GM10266 (cell line): Measurements from ENCODE around the gene SPRED1.

Source experiments
- DNase-seq: peaks from one replicate; pipeline ENCODE4 v3.0.0; 2012; ENCODE audit errors: extremely low spot score
- TF ChIP-seq, protein P1 (sequence below): IDR thresholded peaks from 2 replicates; pipeline ENCODE4 v1.5.1; 2012; ENCODE audit warnings: mild to moderate bottlenecking, low read depth; ENCODE audit not compliant: control insufficient read depth, insufficient read depth; ENCODE audit errors: missing control alignments

SPRED1 gene

DNA sequence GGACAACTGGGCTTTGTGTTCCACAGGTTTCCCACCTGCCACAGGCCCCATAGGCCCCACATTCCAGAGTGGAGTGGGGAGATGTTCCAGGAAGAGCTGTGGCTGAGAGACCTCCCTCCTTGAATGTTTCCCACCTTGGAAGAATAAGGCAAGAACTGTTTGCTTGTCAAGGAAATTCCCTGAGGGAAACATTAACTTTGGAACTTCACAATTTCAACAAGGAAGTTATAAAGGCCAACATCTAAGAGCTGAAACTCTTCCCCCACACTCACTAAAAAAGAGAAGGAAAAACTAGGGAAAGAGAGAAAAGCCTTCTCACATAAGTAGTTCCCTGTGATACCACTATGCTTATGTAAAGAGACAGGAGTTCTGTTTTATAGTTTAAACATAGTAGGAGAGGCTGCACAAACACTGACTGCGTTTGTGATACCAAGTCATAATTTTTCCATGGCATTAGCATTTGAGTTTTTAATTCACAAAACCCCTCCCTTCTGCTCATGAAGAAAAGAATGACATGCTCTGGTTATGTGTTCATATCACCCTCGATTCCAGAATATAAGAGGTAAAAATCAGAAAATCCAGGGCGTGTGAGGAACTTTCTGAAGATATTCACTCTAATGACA is 39.8 kb upstream of the SPRED1 start:
- no peak for DNase-seq
- TF ChIP-seq, protein P1, sequence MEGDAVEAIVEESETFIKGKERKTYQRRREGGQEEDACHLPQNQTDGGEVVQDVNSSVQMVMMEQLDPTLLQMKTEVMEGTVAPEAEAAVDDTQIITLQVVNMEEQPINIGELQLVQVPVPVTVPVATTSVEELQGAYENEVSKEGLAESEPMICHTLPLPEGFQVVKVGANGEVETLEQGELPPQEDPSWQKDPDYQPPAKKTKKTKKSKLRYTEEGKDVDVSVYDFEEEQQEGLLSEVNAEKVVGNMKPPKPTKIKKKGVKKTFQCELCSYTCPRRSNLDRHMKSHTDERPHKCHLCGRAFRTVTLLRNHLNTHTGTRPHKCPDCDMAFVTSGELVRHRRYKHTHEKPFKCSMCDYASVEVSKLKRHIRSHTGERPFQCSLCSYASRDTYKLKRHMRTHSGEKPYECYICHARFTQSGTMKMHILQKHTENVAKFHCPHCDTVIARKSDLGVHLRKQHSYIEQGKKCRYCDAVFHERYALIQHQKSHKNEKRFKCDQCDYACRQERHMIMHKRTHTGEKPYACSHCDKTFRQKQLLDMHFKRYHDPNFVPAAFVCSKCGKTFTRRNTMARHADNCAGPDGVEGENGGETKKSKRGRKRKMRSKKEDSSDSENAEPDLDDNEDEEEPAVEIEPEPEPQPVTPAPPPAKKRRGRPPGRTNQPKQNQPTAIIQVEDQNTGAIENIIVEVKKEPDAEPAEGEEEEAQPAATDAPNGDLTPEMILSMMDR, result no peak

DNA sequence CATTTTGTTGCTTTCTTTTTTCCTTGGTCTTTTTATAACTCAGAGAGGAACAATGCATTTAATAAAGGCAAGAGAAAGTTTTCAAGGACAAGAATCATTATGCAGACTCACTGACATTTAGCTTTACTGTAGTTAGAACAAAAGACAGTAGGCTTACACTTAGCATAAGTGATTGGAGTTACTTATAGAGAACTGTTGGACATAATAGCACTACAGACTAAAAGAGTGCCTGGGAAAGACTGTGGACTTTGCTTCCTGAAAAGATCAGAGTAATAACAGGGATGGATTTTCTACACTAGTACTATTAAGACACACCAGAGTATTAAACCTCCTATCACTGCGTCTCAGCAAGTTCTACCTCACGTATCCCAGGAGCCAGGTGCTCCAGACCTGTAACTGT is 39.3 kb upstream of the SPRED1 start:
- DNase-seq, result no peak
- TF ChIP-seq, protein P1, result no peak

DNA sequence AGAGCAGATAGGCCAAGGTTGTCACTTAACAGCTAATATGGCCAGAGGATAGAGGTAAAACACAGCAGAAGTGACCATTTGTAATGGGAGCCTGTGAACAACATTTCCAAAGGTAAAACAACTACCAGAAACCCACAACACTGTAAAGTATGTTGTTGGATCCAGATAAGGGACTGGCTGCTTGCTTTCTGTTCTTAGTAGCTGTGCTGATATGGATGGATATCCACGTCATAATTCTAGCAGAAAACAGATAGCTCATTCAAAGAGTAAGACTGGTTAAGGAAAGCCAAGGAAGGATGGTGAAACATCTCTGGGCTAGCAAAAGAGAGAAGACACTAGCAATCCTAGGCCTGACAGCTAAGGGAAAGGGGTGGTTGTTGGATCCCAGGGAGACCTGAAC is 36.9 kb upstream of the SPRED1 start:
- TF ChIP-seq, protein P1, result no peak
- DNase-seq, result no peak

DNA sequence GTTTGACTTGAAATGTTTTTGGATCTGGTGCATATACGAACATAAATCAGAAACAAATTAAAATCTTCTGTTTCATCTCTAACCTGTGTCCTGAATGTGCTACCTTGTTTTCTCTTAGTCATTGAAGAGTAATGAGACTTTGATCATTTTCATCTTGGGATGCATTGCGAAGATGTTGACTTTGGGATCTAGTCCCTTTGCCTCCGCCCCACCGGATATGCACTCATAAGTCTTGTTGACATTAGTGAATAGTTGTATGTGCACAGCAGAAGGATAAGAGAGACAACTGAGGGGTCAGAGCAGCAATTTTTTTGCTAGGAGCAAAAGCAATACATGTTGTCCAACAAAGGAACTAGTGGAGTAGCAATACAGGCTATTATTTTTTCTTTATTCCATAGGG is 35.9 kb upstream of the SPRED1 start:
- DNase-seq, result no peak
- TF ChIP-seq, protein P1, result no peak

GRCh38 chr15:38217191-38217595 is 35.4 kb upstream of the SPRED1 start:
- TF ChIP-seq, protein P1, result no peak
- DNase-seq, result no peak

GRCh38 chr15:38217788-38218609 is 34.6 kb upstream of the SPRED1 start:
- TF ChIP-seq, protein P1, result no peak

DNA sequence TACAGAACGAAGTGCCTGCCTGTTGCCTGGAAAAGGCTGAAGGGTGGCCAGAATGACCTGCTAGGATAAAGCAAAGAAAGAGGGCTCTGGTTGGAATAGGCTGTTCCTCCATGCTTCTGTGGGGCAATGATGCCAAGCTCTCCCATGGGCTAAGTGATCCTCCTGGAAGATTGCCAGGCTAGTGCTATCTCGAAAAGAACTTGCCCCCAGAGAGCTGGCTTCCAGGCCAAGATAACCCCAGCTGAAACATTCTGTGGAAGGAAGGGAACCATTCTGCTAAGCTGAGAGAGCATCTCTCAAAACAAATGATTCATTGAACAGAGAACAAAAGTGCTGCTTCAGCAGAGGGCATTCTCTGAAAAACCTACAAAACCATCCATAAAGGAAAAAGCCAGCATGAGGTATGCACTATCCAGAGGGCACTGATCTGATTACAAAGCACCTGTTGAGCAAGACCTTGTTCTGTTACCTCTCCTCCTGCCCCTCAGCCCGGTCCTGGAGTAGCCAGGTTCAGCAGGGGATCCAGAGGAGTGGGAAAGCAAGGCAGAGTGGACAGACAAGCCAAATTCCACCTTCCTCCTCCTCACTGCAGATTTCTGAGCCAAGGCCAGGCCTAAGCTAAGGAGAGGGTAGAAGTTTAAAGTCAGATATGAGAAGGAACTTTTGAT is 31.9 kb upstream of the SPRED1 start:
- DNase-seq, result no peak

More at GRCh38 chr15:38217788-38218609, 34.6 kb upstream of the SPRED1 start:
- no peak for DNase-seq

More for the DNA sequence above, 31.9 kb upstream of the SPRED1 start:
- TF ChIP-seq, protein P1, result no peak
